ENCODE data around the gene FAM24B.

FAM24B gene

GRCh38 chr10:122827302-122827701, 52.1 kb downstream of the FAM24B start:
- DNase-seq (ENCODE audit: low read depth), result no peak

GRCh38 chr10:122822973-122823690, 56.2 kb downstream of the FAM24B start:
- no peak for DNase-seq (ENCODE audit: low read depth)

GRCh38 chr10:122821808-122822207, 57.6 kb downstream of the FAM24B start:
- DNase-seq (ENCODE audit: low read depth), result no peak

GRCh38 chr10:122815458-122815857, 63.9 kb downstream of the FAM24B start:
- DNase-seq (ENCODE audit: low read depth), result no peak

GRCh38 chr10:122814493-122814892, 64.9 kb downstream of the FAM24B start:
- no peak for DNase-seq (ENCODE audit: low read depth)

- DNase-seq (ENCODE audit: low read depth), result no peak
Observed at GRCh38 chr10:122812751-122813150, 66.6 kb downstream of the FAM24B start.

- DNase-seq (ENCODE audit: low read depth), result no peak
Observed at GRCh38 chr10:122802282-122802681, 77.1 kb downstream of the FAM24B start.

Data from amniotic epithelial cell (primary cell).